Liver (tissue), 9 donors: ENCODE data around the gene SMYD1. TPM values are rescaled to one million over a fixed set of nuclear protein-coding genes. Genes with fewer than 3 reads are reported as not detected.

Source experiments
- DNase-seq: peaks from one replicate; pipeline ENCODE4 v3.0.0-alpha.2; 2017; ENCODE audit warnings: low spot score
- H3K27ac ChIP-seq, 2 donors: one replicate each; pipeline ENCODE4 v1.7.0; 2013; ENCODE audit warnings: inconsistent platforms in 2 of 2, low read length in 2 of 2, control low read depth in 1 of 2, low read depth in 1 of 2, mild to moderate bottlenecking in 1 of 2
- H3K27me3 ChIP-seq, 4 donors: one replicate each; pipeline versions ENCODE4 v1.6.1 to v1.7.0; 2013; ENCODE audit warnings: low read length in 3 of 4, inconsistent platforms in 1 of 4, mild to moderate bottlenecking in 1 of 4, moderate library complexity in 1 of 4; ENCODE audit not compliant: control insufficient read depth in 4 of 4, insufficient read depth in 4 of 4
- H3K36me3 ChIP-seq, 4 donors: one replicate each; pipeline versions ENCODE4 v1.6.1 to v1.7.0; 2013; ENCODE audit warnings: low read length in 3 of 4, mild to moderate bottlenecking in 3 of 4, low read depth in 1 of 4, moderate library complexity in 1 of 4; ENCODE audit not compliant: control insufficient read depth in 4 of 4, insufficient read depth in 3 of 4
- H3K4me1 ChIP-seq, 4 donors: one replicate each; pipeline versions ENCODE4 v1.6.1 to v1.7.0; 2013; ENCODE audit warnings: low read length in 3 of 4, mild to moderate bottlenecking in 3 of 4, moderate library complexity in 1 of 4; ENCODE audit not compliant: control insufficient read depth in 4 of 4, insufficient read depth in 4 of 4
- H3K4me3 ChIP-seq, 3 donors: one replicate each; pipeline versions ENCODE4 v1.6.1 to v1.7.0; 2013; ENCODE audit warnings: low read length in 3 of 3, control low read depth in 1 of 3, low read depth in 1 of 3, mild to moderate bottlenecking in 1 of 3
- H3K9ac ChIP-seq, 2 donors: one replicate each; pipeline ENCODE4 v1.7.0; 2013; ENCODE audit warnings: low read length in 2 of 2, mild to moderate bottlenecking in 2 of 2, moderate library complexity in 2 of 2, control low read depth in 1 of 2, low read depth in 1 of 2
- H3K9me3 ChIP-seq, 4 donors: one replicate each; pipeline versions ENCODE4 v1.6.1 to v1.7.0; 2013; ENCODE audit warnings: low read length in 3 of 4; ENCODE audit not compliant: control insufficient read depth in 4 of 4
- CTCF ChIP-seq: fragments of 150-350 bp; IDR thresholded peaks from 2 replicates; pipeline ENCODE4 v1.5.1; 2017; ENCODE audit warnings: improper control_type of control experiment, low read depth, low read length; ENCODE audit not compliant: missing input control
- EGR1 ChIP-seq, 2 donors: IDR thresholded peaks; 2 replicates each; pipeline ENCODE4 v1.6.1; 2016 to 2018; ENCODE audit warnings: antibody characterized with exemption in 2 of 2, low read depth in 2 of 2
- FOXA1 ChIP-seq: IDR thresholded peaks from 2 replicates; pipeline ENCODE4 v1.6.1; 2016; ENCODE audit warnings: antibody characterized with exemption
- FOXA2 ChIP-seq: IDR thresholded peaks from 2 replicates; pipeline ENCODE4 v1.6.1; 2016; ENCODE audit warnings: antibody characterized with exemption
- GABPA ChIP-seq, 2 donors: IDR thresholded peaks in 1 of 2; conservative IDR thresholded peaks in 1 of 2; 2 replicates each; pipeline ENCODE4 v1.6.1; 2016; ENCODE audit warnings: antibody characterized with exemption in 2 of 2, mild to moderate bottlenecking in 1 of 2, moderate library complexity in 1 of 2
- HNF4A ChIP-seq, 2 donors: conservative IDR thresholded peaks; 2 replicates each; pipeline ENCODE4 v1.6.1; 2016; ENCODE audit warnings: antibody characterized with exemption in 2 of 2, mild to moderate bottlenecking in 2 of 2
- HNF4G ChIP-seq: IDR thresholded peaks from 2 replicates; pipeline ENCODE4 v1.6.1; 2016; ENCODE audit warnings: antibody characterized with exemption
- JUND ChIP-seq, 2 donors: IDR thresholded peaks; 2 replicates each; pipeline ENCODE4 v1.6.1; 2016; ENCODE audit warnings: antibody characterized with exemption in 2 of 2
- MAX ChIP-seq: IDR thresholded peaks from 2 replicates; pipeline ENCODE4 v1.6.1; 2016; ENCODE audit warnings: antibody characterized with exemption
- NR2F2 ChIP-seq: IDR thresholded peaks from 2 replicates; pipeline ENCODE4 v1.6.1; 2016; ENCODE audit warnings: antibody characterized with exemption
- RAD21 ChIP-seq, 2 donors: IDR thresholded peaks; 2 replicates each; pipeline ENCODE4 v1.6.1; 2016; ENCODE audit warnings: antibody characterized with exemption in 2 of 2, mild to moderate bottlenecking in 2 of 2
- REST ChIP-seq: IDR thresholded peaks from 2 replicates; pipeline ENCODE4 v1.6.1; 2016; ENCODE audit warnings: antibody characterized with exemption, mild to moderate bottlenecking
- RXRA ChIP-seq, 2 donors: IDR thresholded peaks; 2 replicates each; pipeline ENCODE4 v1.6.1; 2017 to 2018; ENCODE audit warnings: antibody characterized with exemption in 2 of 2, mild to moderate bottlenecking in 1 of 2
- SP1 ChIP-seq: IDR thresholded peaks from 2 replicates; pipeline ENCODE4 v1.6.1; 2018; ENCODE audit warnings: antibody characterized with exemption, mild to moderate bottlenecking
- TAF1 ChIP-seq: conservative IDR thresholded peaks from 2 replicates; pipeline ENCODE4 v1.6.1; 2016; ENCODE audit warnings: antibody characterized with exemption, mild to moderate bottlenecking
- YY1 ChIP-seq: IDR thresholded peaks from 2 replicates; pipeline ENCODE4 v1.6.1; 2016; ENCODE audit warnings: antibody characterized with exemption, mild to moderate bottlenecking
- ZBTB33 ChIP-seq: IDR thresholded peaks from 2 replicates; pipeline ENCODE4 v1.6.1; 2016; ENCODE audit warnings: antibody characterized with exemption
- WGBS: extraction: QIAGEN DNeasy Blood & Tissue Kit; methylation state at CpG from one replicate; pipeline ENCODE4 v1.1.7; 2013; 5-methylcytosine and 5-hydroxymethylcytosine counted together
- polyA plus RNA-seq, 2 donors: library from polyadenylated mRNA; stranded (reverse) in 1 of 2; unstranded in 1 of 2; fragments of 200-250 nt in 1 of 2; fragments of >200 nt in 1 of 2; fragmentation: Nextera tagmentation in 1 of 2; extraction: Ambion mirVana in 1 of 2; gene quantifications; one replicate each; pipeline versions ENCODE4 v1.2.1 to v1.2.3, GENCODE V29; 2013 to 2015
- total RNA-seq, 2 donors: library from RNA; depleted of rRNA; stranded (reverse); fragments of >200 nt; gene quantifications; one replicate each; pipeline ENCODE4 v1.2.3, GENCODE V29; 2014
- donor health status: healthy.
- donor health status: healthy.
- donor health status: healthy.
- donor health status: healthy.
- donor health status: healthy.

Gene SMYD1
- total and polyA plus RNA-seq, 4 donors = not detected

GRCh38 chr2:88148929-88149438 is 81.4 kb downstream of the SMYD1 start:
- H3K27ac ChIP-seq = no peak overlapping the region
- no peak for TF ChIP-seq JUND (IDR thresholded peaks at IDR 0.05)
- no peak for TF ChIP-seq EGR1 (IDR thresholded peaks at IDR 0.05; ENCODE audit: low read depth in 2 of 2)
- no peak for TF ChIP-seq FOXA2
- no peak for TF ChIP-seq NR2F2
- no peak for TF ChIP-seq HNF4G
- TF ChIP-seq RXRA (IDR thresholded peaks at IDR 0.05) = no peak
- H3K27me3 ChIP-seq = no peaks in the 10 kb centered on the region
- DNase-seq = no peak
- peaks cover 5 to 36% (median 20%) of the 10 kb centered on the region in 4 donors for H3K4me1 ChIP-seq
- H3K4me3 ChIP-seq = no peak overlapping the region
- H3K9me3 ChIP-seq = peaks cover 0 to 15% (median 0%) of the 10 kb centered on the region in 4 donors
- no peak overlapping the region for H3K9ac ChIP-seq
- no peaks in the 10 kb centered on the region for H3K36me3 ChIP-seq

GRCh38 chr2:88159481-88159880 is 91.9 kb downstream of the SMYD1 start:
- Histone ChIP-seq H3K36me3 (no peaks in the 10 kb centered on the region), H3K9me3 (no peaks in the 10 kb centered on the region), H3K27me3 (no peaks in the 10 kb centered on the region), H3K27ac (no peak overlapping the region), H3K4me3 (no peak overlapping the region), H3K4me1 (peaks cover 0 to 25% (median 8%) of the 10 kb centered on the region in 4 donors), H3K9ac (no peak overlapping the region)
- 62% methylated on average over 3 of the region's 3 CpGs for WGBS
- DNase-seq = no peak
- TF ChIP-seq REST (no peak), RAD21 (IDR thresholded peaks at IDR 0.05) (no peak), YY1 (no peak), FOXA2 (no peak), GABPA (IDR thresholded peaks at IDR 0.05 in 1 of 2, conservative IDR thresholded peaks at IDR 0.05 in 1 of 2) (no peak), SP1 (no peak), HNF4A (conservative IDR thresholded peaks at IDR 0.05) (no peak)

GRCh38 chr2:88159955-88160415 is 92.4 kb downstream of the SMYD1 start:
- Histone ChIP-seq H3K27me3 (no peaks in the 10 kb centered on the region), H3K9ac (no peak overlapping the region), H3K36me3 (no peaks in the 10 kb centered on the region), H3K4me1 (peaks cover 0 to 25% (median 8%) of the 10 kb centered on the region in 4 donors), H3K9me3 (no peaks in the 10 kb centered on the region), H3K4me3 (no peak overlapping the region), H3K27ac (no peak overlapping the region)
- DNase-seq = peak; percentile 65
- WGBS = 11% methylated on average over 5 of the region's 5 CpGs
- TF ChIP-seq JUND (IDR thresholded peaks at IDR 0.05) = no peak
- TF ChIP-seq RXRA (IDR thresholded peaks at IDR 0.05) = peak; percentile 72 to 78
- peak; percentile 23 for TF ChIP-seq HNF4G
- TF ChIP-seq ZBTB33 = no peak
- TF ChIP-seq MAX = no peak
- TF ChIP-seq CTCF = peak; percentile 95
- TF ChIP-seq YY1 = peak; percentile 44
- no peak for TF ChIP-seq FOXA1
- peak; percentile 99 for TF ChIP-seq RAD21 (IDR thresholded peaks at IDR 0.05)
- TF ChIP-seq REST = no peak
- TF ChIP-seq EGR1 (IDR thresholded peaks at IDR 0.05; ENCODE audit: low read depth in 2 of 2) = no peak
- peak; percentile 23 for TF ChIP-seq TAF1
- peak; percentile 51 for TF ChIP-seq NR2F2
